HG02938 (cell line): ENCODE measurements around the gene ZNF555.

Source experiments
- ATAC-seq: cut with Tn5 transposase; IDR thresholded peaks from one replicate; pipeline ENCODE4 v1.9.1; 2021; ENCODE audit warnings: mild to moderate bottlenecking, moderate library complexity; ENCODE audit not compliant: unreplicated experiment

Gene ZNF555

GRCh38 chr19:2822846-2823245 is 18.4 kb upstream of the ZNF555 start:
- no peak for ATAC-seq

GRCh38 chr19:2823646-2824045 is 17.6 kb upstream of the ZNF555 start:
- ATAC-seq = no peak

- no peak for ATAC-seq
Observed at GRCh38 chr19:2824129-2824528, 17.1 kb upstream of the ZNF555 start.

GRCh38 chr19:2827022-2827421 is 14.3 kb upstream of the ZNF555 start:
- ATAC-seq = no peak

GRCh38 chr19:2827840-2828489 is 13.3 kb upstream of the ZNF555 start:
- ATAC-seq = no peak

GRCh38 chr19:2834294-2834871 is 6.9 kb upstream of the ZNF555 start:
- no peak for ATAC-seq

GRCh38 chr19:2837430-2837829 is 3.8 kb upstream of the ZNF555 start:
- ATAC-seq = no peak

- no peak for ATAC-seq
Observed at GRCh38 chr19:2841855-2842574, 740 bp downstream of the ZNF555 start.

GRCh38 chr19:2845107-2845506 is 3.8 kb downstream of the ZNF555 start:
- no peak for ATAC-seq

- ATAC-seq = no peak
Observed at GRCh38 chr19:2846180-2846894, 5.1 kb downstream of the ZNF555 start.

GRCh38 chr19:2847507-2847906 is 6.2 kb downstream of the ZNF555 start:
- ATAC-seq = no peak

- ATAC-seq = no peak
Observed at GRCh38 chr19:2848616-2849015, 7.3 kb downstream of the ZNF555 start.

GRCh38 chr19:2850256-2850925 is 9.1 kb downstream of the ZNF555 start:
- ATAC-seq = no peak

- ATAC-seq = no peak
Observed at GRCh38 chr19:2852598-2852997, 11.3 kb downstream of the ZNF555 start.

- ATAC-seq = no peak
Observed at GRCh38 chr19:2853015-2853606, 11.8 kb downstream of the ZNF555 start.

- ATAC-seq = no peak
Observed at GRCh38 chr19:2854849-2855248, 13.6 kb downstream of the ZNF555 start.

- no peak for ATAC-seq
Observed at GRCh38 chr19:2856457-2857050, 15.3 kb downstream of the ZNF555 start.

- no peak for ATAC-seq
Observed at GRCh38 chr19:2858864-2859263, 17.6 kb downstream of the ZNF555 start.

GRCh38 chr19:2863816-2864215 is 22.5 kb downstream of the ZNF555 start:
- no peak for ATAC-seq

GRCh38 chr19:2865334-2866100 is 24.2 kb downstream of the ZNF555 start:
- ATAC-seq = no peak
